ENCODE measurements around the gene POFUT2.

DNA sequence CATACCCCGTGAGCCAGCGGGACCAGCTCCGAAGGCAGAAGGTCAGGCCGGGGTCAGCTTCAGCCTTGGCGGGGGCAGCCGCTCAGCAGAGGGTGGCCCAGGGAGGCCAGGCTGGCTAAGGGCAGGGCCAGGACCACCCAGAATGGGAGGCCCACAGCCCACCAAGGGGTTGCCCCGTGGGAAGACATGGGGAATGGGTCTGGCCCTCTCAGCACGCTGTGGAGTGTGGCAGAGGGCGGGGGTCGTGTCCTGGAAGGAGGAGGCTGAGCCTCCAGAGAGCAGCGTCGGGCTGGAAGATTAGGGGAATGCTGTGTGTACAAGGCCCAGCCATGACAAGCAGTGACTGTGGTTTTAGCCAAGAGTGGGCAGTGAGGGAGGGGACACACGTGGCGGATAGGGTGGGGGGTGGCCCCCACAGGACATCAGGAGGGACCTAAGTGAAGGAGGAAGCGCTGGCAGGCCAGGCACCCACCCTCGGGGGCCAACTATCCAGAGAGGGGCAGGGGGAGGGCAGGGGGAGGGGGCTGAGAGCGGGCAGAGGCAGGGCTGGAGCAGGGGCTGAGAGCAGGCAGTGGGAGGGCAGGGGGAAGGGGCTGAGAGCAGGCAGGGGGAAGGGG lies 43.9 kb upstream of the POFUT2 start:
- TF ChIP-seq, protein P1, sequence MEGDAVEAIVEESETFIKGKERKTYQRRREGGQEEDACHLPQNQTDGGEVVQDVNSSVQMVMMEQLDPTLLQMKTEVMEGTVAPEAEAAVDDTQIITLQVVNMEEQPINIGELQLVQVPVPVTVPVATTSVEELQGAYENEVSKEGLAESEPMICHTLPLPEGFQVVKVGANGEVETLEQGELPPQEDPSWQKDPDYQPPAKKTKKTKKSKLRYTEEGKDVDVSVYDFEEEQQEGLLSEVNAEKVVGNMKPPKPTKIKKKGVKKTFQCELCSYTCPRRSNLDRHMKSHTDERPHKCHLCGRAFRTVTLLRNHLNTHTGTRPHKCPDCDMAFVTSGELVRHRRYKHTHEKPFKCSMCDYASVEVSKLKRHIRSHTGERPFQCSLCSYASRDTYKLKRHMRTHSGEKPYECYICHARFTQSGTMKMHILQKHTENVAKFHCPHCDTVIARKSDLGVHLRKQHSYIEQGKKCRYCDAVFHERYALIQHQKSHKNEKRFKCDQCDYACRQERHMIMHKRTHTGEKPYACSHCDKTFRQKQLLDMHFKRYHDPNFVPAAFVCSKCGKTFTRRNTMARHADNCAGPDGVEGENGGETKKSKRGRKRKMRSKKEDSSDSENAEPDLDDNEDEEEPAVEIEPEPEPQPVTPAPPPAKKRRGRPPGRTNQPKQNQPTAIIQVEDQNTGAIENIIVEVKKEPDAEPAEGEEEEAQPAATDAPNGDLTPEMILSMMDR (IDR thresholded peaks at IDR 0.05): no peak
- TF ChIP-seq POLR2A (IDR thresholded peaks at IDR 0.05) (no peak), POLR2AphosphoS5 (IDR thresholded peaks at IDR 0.05) (no peak)
